ENCODE measurements around the gene TELO2. TPM values are rescaled to one million over a fixed set of nuclear protein-coding genes. Genes with fewer than 3 reads are reported as not detected.
A peak's percentile ranks its signal among the peaks of the same experiment; 100 is the strongest.

TELO2 gene
- total RNA-seq, 1 donor from 2014 or later: 7.9 TPM

GRCh38 chr16:1518626-1519135 lies 25.5 kb downstream of the TELO2 start:
- no peak for DNase-seq (ENCODE audit: low spot score)

GRCh38 chr16:1519831-1520230 lies 26.7 kb downstream of the TELO2 start:
- DNase-seq (ENCODE audit: low spot score): no peak

DNA sequence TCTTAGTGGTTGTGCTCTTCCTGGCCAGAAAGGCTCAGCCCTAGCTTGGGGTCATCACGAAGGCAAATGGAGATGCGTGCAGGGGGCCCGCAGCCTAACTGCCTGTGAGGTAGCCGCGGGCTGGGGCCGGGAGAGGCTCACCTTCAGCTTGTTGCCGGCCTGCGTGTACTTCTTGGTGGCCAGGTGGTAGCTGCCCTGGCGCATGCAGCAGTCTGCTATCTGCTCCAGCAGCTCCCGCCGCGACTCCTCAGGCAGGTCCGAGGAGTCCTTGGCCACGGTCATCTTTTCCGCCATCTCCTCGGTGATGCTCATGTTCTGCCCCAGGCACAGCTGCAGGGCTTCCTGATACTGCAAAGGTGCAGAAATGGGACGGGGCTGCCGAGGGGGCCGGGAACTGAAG lies 27.3 kb downstream of the TELO2 start:
- DNase-seq (ENCODE audit: low spot score): no peak

- DNase-seq (ENCODE audit: low spot score): no peak
These were observed 30.6 kb downstream of the TELO2 start for GRCh38 chr16:1523581-1524245.

GRCh38 chr16:1524366-1524765 lies 31.2 kb downstream of the TELO2 start:
- no peak for DNase-seq (ENCODE audit: low spot score)

- DNase-seq (ENCODE audit: low spot score): no peak
These were observed 32.9 kb downstream of the TELO2 start for GRCh38 chr16:1525871-1526607.

DNA sequence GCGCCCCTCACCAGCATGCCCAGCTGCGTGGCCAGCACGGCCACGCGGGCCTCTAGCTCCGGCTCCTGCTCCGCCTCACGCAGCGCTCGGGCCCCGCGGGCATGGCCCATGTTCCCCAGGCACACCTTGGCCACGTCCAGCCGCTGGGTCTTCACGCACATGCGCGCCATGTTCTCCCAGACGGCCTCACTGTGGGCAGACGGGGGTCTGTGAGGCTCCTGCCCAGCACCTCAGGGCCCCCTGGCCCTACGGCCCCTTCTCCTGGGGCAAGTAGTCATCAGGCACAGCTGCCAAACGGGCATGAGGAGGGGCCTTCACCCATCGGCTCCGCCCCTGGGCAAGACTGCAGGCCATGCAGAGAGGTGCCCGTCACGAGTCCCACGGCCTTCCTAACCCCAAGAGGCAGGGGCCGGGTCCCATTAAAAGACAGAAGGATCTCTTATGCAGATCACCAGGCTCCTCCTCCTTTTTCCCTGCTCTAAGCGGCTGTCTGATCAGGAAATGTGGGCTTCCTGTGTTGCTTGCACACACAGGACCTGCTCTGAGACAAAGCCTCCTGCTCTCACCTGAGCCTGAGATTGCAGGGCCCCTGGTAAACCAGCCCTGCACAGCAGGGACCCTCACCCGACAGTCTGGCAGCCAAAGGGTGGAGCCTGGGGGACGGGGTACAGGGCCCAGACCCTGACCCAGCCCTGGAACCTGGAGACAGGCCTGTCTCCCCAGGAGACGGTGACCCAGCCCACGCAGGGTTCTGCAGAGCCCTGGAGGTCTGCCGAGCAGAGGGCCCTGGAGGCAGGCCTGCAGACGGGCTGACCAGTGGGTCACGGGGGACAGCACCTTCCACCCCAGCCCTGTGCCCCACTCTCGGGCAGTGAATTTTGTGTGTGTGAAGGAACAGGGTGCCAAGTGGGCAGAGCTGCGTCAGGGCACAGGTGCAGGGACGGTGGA lies 33.7 kb downstream of the TELO2 start:
- no peak for DNase-seq (ENCODE audit: low spot score)

DNA sequence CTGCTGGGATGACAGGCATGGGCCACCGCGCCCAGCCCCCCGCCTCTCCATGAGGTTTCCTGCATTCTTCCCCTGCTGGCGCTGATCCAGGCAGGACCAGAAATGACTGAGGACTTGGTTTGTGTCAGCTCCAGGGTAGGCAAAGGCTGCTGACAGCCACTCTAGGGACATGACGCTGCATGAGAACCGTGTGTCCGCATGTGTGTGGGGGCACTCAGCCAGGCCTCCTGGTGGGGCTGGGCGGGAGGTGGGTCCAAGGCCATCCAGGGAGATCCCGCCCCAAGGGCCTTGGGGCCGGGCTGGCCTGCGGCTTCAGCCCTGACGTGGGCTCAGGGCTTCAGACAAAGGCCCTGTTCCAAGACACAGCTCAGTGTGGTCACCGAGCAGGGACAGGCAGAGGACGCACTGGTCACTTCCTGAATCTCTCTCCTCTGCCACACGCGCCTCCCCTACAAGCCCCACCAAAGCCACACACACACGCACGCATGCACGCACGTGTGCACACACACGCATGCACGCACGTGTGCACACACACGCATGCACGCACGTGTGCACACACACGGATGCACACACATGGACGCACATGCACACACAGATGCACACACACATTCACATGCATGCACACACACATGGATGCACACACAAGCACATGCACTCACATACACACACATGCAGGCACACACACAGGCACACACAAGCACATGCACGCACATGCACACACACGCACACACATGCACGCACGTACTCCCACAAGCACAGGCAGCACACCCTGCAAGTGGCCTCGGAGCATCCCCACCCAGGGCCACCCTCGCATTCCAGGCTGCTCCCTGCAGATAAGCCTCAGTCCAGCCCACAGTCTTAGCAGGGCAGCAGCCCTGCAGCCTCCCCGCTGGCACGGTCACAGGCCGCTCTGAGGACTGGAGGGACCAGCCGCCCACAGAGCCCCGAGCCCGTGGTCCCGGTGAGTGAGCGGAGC lies 35.0 kb downstream of the TELO2 start:
- DNase-seq (ENCODE audit: low spot score): peak; percentile 76

DNA sequence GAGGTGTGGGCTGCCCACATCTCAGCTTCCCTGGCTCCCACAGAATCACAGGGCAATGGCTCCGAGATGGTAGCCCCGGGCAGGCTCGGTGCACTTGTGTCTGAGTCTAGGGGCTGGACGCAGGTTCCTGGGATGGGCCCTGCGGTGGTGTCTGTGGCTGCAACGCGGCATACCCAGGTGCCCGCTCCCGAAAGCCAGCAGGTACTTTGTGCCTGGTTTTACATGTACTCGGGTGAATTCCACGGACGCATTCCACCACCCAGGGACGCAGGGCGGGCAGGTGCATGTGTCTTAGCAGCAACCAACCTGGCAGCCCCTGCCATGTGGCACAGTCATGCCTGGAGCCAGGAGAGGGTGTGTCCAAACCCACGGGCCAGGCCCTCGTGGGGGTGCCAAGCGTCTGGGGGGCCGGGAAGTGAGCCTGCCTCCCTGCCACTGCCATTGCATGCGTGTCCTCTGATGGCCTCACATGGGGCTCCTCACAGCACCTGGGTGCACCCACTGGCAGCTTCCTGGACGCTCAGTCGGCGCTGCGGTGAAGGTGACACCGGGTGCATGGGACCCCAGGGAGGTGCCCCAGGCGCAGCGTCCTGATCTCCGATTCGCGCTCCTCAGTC lies 35.9 kb downstream of the TELO2 start:
- no peak for DNase-seq (ENCODE audit: low spot score)

DNA sequence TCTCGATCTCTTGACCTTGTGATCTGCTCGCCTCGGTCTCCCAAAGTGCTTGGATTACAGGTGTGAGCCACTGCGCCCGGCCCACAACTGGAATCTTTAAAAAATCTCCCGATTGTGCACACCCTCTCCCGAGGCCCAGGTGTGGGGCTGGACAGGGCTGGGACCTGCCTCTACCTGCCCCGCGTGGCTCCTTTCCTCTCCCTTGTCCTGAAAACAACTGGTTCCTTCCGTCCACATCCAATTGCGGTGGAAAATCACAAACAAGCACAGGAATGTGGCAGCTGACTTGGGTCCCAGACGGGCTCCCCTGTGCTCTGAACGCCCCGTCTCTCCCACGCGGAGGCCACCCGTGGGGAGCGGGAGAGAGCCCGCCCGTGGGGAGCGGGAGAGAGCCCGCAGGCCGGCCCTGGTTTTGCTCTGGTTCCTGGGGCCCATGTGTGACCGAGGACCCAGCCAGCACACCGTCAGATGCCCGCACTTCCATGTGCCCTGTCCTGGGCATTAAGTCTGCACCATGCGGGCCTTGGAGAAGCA lies 37.3 kb downstream of the TELO2 start:
- DNase-seq (ENCODE audit: low spot score): no peak

DNA sequence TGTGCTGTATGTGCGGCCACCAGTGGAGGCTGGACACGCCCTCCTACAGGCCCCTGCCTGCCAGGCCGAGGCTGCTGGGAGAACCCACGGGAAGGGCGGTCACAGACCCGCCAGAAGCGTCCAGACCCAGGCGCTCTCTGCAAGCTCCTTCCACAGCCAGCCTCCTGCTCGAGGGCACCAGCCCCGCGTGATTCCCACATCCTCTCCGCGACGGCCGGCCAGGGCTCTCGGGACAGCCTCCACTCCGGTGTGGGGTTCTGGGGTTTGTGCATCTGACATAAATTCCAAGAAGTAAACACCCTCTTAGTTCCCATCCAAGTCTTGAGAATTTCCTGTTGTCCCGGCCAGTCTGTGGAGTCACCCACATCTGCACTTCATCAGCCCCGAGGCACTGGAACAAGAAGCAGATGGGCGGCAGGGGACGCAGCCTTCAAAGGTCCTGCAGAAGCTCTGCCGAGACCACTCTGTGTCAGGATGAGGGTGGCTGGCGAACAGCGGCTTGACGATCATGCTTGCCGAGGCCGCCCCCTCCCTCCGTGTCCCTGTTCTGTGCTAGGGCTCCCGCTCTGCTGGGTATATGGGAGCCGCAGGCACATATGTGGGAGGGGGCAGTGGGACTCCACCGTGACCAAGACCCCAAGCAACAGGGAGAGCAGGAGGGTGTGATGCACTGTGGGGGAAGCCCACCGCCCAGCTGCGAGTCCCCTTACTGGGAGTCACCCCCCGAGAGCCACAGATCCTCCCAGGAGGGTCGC lies 37.9 kb downstream of the TELO2 start:
- DNase-seq (ENCODE audit: low spot score): peak; percentile 89

GRCh38 chr16:1531638-1531910 lies 38.4 kb downstream of the TELO2 start:
- DNase-seq (ENCODE audit: low spot score): no peak

GRCh38 chr16:1532081-1532760 lies 39.1 kb downstream of the TELO2 start:
- DNase-seq (ENCODE audit: low spot score): no peak

- no peak for DNase-seq (ENCODE audit: low spot score)
These were observed 39.6 kb downstream of the TELO2 start for GRCh38 chr16:1532771-1533170.

DNA sequence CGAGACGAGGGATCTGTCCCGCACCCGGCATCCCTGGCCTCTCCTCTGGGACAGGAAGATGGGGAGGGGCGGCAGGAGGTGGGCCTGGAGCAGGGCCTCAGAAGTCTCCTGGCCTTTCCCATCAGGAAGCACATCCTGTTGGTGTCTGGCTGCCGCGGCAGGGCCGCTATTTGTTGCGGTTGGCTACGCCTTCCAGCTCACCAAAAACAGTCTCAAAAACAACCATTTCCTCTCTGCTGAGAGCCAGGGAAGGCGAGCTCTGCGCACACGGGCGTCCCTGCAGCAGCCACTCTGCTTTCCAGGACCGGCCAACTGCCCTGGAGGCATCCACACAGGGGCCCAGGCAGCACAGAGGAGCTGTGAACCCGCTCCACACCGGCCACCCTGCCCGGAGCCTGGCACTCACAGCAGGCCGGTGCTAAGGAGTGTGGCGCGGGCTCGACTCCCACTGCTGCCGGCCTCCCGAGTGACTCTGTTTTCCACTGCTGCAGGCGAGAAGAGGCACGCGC lies 40.3 kb downstream of the TELO2 start, which contains the start of gene TMEM204:
Gene TMEM204, plus strand, starts transcription at position 224 of the 509 bp plus-strand sequence. CDS start 610 bp downstream, outside the sequence.
- peak; percentile 74 for DNase-seq (ENCODE audit: low spot score)

- peak; percentile 49 for DNase-seq (ENCODE audit: low spot score)
These were observed 41.2 kb downstream of the TELO2 start for GRCh38 chr16:1534021-1535020.
